Measurements from ENCODE around the gene DYSF. TPM values are rescaled to one million over a fixed set of nuclear protein-coding genes. Genes with fewer than 3 reads are reported as not detected.

The DYSF gene
- polyA plus RNA-seq, 1 donor from 2014 or later = 0.04 TPM

DNA sequence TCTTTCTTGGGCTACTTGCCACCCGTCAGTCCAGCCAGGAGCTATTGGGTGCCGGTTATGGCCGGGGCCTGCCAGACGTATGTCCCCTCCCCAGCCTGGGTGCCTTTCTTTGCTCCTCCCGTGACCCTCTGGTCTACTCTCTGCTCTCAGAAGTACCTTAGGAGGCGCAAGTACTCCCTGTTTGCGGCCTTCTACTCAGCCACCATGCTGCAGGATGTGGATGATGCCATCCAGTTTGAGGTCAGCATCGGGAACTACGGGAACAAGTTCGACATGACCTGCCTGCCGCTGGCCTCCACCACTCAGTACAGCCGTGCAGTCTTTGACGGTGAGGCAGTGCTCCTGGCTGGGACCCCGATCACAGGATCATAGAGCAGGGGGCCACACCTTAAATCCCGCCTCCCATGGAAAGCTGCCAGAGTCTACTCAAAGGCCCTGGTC is 99.5 kb downstream of the DYSF start:
- no peak overlapping the region for H3K27ac ChIP-seq (ENCODE audit: low read length)
- H3K9me3 ChIP-seq (ENCODE audit: low read length) = no peaks in the 10 kb centered on the region
- no peak overlapping the region for H3K4me3 ChIP-seq (ENCODE audit: low read length)
- no peak overlapping the region for H3K4me2 ChIP-seq (ENCODE audit: low read length)
- no peak overlapping the region for H2AFZ ChIP-seq (ENCODE audit: low read depth, low read length)
- H3K36me3 ChIP-seq (ENCODE audit: insufficient read depth, low read length) = no peaks in the 10 kb centered on the region
- H3F3A ChIP-seq (ENCODE audit: insufficient read depth, low read length, poor library complexity, severe bottlenecking) = no peaks in the 10 kb centered on the region
- no peaks in the 10 kb centered on the region for H3K79me2 ChIP-seq (replicated peaks; ENCODE audit: insufficient read depth, low read length)
- H3K9me2 ChIP-seq (ENCODE audit: insufficient read depth, low read length) = no peaks in the 10 kb centered on the region
- H4K20me1 ChIP-seq (ENCODE audit: insufficient read depth) = no peaks in the 10 kb centered on the region
- H3K27me3 ChIP-seq (ENCODE audit: insufficient read depth, low read depth, low read length) = no peaks in the 10 kb centered on the region
- TF ChIP-seq, protein P1, sequence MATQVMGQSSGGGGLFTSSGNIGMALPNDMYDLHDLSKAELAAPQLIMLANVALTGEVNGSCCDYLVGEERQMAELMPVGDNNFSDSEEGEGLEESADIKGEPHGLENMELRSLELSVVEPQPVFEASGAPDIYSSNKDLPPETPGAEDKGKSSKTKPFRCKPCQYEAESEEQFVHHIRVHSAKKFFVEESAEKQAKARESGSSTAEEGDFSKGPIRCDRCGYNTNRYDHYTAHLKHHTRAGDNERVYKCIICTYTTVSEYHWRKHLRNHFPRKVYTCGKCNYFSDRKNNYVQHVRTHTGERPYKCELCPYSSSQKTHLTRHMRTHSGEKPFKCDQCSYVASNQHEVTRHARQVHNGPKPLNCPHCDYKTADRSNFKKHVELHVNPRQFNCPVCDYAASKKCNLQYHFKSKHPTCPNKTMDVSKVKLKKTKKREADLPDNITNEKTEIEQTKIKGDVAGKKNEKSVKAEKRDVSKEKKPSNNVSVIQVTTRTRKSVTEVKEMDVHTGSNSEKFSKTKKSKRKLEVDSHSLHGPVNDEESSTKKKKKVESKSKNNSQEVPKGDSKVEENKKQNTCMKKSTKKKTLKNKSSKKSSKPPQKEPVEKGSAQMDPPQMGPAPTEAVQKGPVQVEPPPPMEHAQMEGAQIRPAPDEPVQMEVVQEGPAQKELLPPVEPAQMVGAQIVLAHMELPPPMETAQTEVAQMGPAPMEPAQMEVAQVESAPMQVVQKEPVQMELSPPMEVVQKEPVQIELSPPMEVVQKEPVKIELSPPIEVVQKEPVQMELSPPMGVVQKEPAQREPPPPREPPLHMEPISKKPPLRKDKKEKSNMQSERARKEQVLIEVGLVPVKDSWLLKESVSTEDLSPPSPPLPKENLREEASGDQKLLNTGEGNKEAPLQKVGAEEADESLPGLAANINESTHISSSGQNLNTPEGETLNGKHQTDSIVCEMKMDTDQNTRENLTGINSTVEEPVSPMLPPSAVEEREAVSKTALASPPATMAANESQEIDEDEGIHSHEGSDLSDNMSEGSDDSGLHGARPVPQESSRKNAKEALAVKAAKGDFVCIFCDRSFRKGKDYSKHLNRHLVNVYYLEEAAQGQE (IDR thresholded peaks at IDR 0.05; ENCODE audit: borderline replicate concordance) = no peak
- TF ChIP-seq MXI1 (conservative IDR thresholded peaks at IDR 0.05; ENCODE audit: poor library complexity, severe bottlenecking) (no peak), RAD21 (conservative IDR thresholded peaks at IDR 0.05) (no peak), TAF1 (IDR thresholded peaks at IDR 0.05; ENCODE audit: low read depth) (no peak), EP300 (conservative IDR thresholded peaks at IDR 0.05; ENCODE audit: poor library complexity, severe bottlenecking) (no peak), SMC3 (conservative IDR thresholded peaks at IDR 0.05; ENCODE audit: poor library complexity) (no peak)
- TF ChIP-seq, protein P2, sequence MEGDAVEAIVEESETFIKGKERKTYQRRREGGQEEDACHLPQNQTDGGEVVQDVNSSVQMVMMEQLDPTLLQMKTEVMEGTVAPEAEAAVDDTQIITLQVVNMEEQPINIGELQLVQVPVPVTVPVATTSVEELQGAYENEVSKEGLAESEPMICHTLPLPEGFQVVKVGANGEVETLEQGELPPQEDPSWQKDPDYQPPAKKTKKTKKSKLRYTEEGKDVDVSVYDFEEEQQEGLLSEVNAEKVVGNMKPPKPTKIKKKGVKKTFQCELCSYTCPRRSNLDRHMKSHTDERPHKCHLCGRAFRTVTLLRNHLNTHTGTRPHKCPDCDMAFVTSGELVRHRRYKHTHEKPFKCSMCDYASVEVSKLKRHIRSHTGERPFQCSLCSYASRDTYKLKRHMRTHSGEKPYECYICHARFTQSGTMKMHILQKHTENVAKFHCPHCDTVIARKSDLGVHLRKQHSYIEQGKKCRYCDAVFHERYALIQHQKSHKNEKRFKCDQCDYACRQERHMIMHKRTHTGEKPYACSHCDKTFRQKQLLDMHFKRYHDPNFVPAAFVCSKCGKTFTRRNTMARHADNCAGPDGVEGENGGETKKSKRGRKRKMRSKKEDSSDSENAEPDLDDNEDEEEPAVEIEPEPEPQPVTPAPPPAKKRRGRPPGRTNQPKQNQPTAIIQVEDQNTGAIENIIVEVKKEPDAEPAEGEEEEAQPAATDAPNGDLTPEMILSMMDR (IDR thresholded peaks at IDR 0.05; ENCODE audit: poor library complexity, severe bottlenecking) = no peak
- no peak overlapping the region for H3K9ac ChIP-seq (ENCODE audit: low read length)

DNA sequence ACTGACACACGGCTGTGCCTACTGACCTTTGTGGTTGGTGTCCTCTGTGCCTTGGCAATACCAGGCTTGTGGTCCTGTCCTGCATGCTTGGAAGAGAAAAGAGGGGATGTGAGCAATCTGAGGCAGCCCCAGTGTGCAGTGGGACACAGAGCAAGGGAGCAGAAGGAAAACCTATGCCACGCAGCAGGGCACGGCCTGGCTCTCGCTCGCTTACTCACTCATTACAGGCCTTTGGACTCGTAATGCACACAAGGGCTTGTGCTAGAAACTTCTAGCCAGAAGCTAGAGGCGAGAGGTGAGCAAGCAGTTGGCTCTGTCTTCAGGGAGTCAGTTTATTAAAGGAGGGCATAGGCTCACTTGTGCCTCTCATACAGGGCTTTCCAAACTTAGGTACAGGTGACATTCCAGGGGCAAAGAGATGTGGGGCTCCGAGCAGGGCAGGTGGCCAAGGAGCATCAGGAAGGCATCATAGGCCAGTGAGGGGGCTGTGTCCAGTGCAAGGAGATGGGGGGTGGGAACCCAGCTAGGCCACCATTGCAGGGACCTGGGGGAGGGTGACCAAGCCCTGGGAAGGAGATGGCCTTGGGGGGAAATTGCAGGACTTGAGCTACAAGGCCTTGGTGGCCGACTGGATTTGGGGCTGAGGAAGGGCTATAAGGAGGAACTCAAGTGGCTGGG is 100.8 kb downstream of the DYSF start:
- Histone ChIP-seq H3K27ac (ENCODE audit: low read length) (no peak overlapping the region), H3F3A (ENCODE audit: insufficient read depth, low read length, poor library complexity, severe bottlenecking) (no peaks in the 10 kb centered on the region), H4K20me1 (ENCODE audit: insufficient read depth) (no peaks in the 10 kb centered on the region), H3K4me3 (ENCODE audit: low read length) (no peak overlapping the region), H3K79me2 (replicated peaks; ENCODE audit: insufficient read depth, low read length) (no peaks in the 10 kb centered on the region), H3K36me3 (ENCODE audit: insufficient read depth, low read length) (no peaks in the 10 kb centered on the region), H2AFZ (ENCODE audit: low read depth, low read length) (no peak overlapping the region), H3K9me3 (ENCODE audit: low read length) (no peaks in the 10 kb centered on the region), H3K9ac (ENCODE audit: low read length) (no peak overlapping the region), H3K27me3 (ENCODE audit: insufficient read depth, low read depth, low read length) (no peaks in the 10 kb centered on the region), H3K9me2 (ENCODE audit: insufficient read depth, low read length) (no peaks in the 10 kb centered on the region), H3K4me2 (ENCODE audit: low read length) (no peak overlapping the region)
- TF ChIP-seq, protein P1 (IDR thresholded peaks at IDR 0.05; ENCODE audit: borderline replicate concordance) = no peak
- TF ChIP-seq EZH2 (IDR thresholded peaks at IDR 0.05; ENCODE audit: borderline replicate concordance, insufficient read depth, low read length, poor library complexity, severe bottlenecking) (no peak), EP300 (conservative IDR thresholded peaks at IDR 0.05; ENCODE audit: poor library complexity, severe bottlenecking) (no peak), MXI1 (conservative IDR thresholded peaks at IDR 0.05; ENCODE audit: poor library complexity, severe bottlenecking) (no peak), POLR2AphosphoS5 (IDR thresholded peaks at IDR 0.05) (no peak), RAD21 (conservative IDR thresholded peaks at IDR 0.05) (no peak)
- TF ChIP-seq, protein P2 (IDR thresholded peaks at IDR 0.05; ENCODE audit: poor library complexity, severe bottlenecking) = no peak

Measured in neural cell (in vitro differentiated cells).